ENCODE results near the gene SLC35E4.
"Not testable (repeated sequence)": the region's sequence is repeated elsewhere in the genome, so short reads cannot be mapped to it uniquely, and the experiment has no call there.

Gene SLC35E4

GRCh38 chr22:30635273-30636225 is at the start of gene SLC35E4:
SLC35E4 (plus strand) TSS chr22:30635781; CDS start chr22:30636451, 670 bp downstream.
- peak; percentile 97 for DNase-seq

GRCh38 chr22:30586414-30586813 is 49.2 kb upstream of the SLC35E4 start:
- no peak for DNase-seq

GRCh38 chr22:30591191-30591587 is 44.4 kb upstream of the SLC35E4 start:
- no peak for DNase-seq

GRCh38 chr22:30591588-30592359 is 43.8 kb upstream of the SLC35E4 start, which contains the start of gene PES1:
PES1 (minus strand) TSS chr22:30591910; CDS start chr22:30591833, 77 bp downstream.
- DNase-seq = peak; percentile 88

DNA sequence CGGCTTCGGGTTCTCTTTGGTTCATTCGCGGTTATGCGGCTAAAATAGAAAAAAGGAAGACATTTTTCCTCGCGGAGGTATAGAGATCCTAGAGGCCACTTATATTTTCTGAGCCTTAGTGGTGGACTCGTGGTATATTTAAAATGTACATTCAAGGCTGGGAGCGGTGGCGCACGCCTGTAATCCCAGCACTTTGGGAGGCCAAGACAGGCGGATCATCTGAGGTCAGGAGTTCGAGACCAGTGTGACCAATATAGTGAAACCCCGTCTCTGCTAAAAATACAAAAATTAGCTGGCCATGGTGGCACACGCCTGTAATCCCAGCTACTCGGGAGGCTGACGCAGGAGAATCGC is 43.2 kb upstream of the SLC35E4 start:
- not testable (repeated sequence) for DNase-seq

GRCh38 chr22:30596199-30596598 is 39.4 kb upstream of the SLC35E4 start:
- DNase-seq = no peak

- no peak for DNase-seq
Observed at GRCh38 chr22:30596886-30597285, 38.7 kb upstream of the SLC35E4 start.

DNA sequence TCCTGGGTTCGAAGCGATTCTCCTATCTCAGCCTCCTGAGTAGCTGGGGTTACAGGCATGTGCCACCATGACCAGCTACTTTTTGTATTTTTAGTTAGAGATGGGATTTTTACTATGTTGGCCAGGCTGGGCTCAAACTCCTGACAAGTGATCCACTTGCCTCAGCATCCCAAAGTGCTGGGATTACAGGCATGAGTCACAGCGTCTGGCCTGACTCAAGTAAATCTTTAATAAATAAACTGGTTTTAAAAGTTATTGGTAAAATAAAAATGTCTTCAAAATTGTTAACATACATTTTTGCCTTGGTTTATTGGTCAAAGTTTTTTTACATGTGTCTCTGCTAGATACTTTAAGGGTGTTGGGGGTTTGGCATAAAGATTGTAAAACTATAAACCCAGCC is 36.6 kb upstream of the SLC35E4 start:
- DNase-seq = no peak

DNA sequence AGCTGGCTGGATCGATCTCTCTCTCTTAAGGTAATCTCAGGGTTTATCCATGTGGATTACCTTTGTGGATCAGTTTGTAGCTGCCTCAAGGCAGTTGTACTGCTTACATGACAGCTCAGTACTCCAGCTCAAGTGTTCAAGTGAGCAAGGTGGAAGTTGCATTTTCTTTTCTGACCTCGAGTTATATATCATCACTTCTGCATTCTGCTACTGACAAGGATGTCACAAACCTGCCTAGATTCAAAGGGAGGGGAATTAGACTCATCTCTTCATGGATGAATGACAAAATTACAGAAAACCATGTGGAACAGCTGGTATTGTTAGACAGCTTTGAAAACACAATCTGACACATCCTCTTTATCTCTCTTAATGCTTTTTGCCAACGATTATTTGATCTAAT is 34.7 kb upstream of the SLC35E4 start:
- no peak for DNase-seq

- DNase-seq = no peak
Observed at GRCh38 chr22:30601464-30601863, 34.1 kb upstream of the SLC35E4 start.

GRCh38 chr22:30602049-30602448 is 33.5 kb upstream of the SLC35E4 start:
- no peak for DNase-seq

DNA sequence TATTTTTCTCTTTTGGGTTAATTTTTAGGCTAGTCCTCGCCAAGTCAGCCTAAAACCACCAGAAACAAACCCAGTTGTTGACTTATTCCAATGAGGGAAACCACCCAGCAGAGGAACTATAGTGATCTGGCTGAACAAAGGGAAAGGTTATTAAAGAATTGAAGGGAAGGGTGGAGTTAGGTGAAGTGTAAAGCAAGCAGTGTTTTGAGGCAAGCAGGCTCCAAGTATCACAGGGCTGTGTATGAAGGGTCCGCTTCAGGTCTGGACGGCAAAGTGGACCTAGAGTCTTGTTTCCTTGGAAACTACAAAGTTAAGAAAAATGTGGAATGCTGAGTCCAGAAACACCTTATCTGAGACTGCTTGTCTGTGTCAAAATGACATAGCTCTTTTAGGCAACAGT is 31.8 kb upstream of the SLC35E4 start:
- no peak for DNase-seq

- no peak for DNase-seq
Observed at GRCh38 chr22:30604723-30605122, 30.9 kb upstream of the SLC35E4 start.

GRCh38 chr22:30605449-30606110 is 30.0 kb upstream of the SLC35E4 start:
- peak; percentile 45 for DNase-seq

- DNase-seq = peak; percentile 28
Observed at GRCh38 chr22:30606455-30607299, 28.9 kb upstream of the SLC35E4 start, which contains the start of gene TCN2. TCN2 (plus strand) TSS chr22:30607174; CDS start chr22:30607332, 158 bp downstream.

DNA sequence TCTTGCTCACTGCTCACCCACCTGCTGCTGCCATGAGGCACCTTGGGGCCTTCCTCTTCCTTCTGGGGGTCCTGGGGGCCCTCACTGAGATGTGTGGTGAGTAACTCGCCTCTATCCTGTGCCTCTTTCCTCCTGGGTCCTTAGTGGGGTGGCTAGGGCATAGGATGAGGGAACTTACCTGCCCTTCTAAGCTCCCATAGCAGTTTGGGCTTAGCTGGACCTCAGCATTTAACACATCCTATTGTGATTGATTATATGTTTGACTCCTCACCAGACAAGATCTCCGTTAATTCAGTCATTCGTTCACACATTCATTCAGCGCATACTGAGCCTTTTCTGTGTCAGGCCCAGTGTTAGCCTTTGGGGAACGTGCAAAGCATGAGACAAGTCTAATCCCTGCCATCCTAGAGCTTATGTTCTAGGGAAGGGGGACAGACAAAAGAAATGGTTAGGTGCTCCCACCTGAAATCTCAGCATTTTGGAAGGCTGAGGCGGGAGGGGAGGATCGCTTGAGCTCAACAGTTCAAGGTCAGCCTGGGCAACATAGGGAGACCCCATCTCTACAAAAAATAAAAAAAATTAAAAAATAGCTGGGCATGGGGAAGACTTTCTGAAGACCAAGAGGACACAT is 28.2 kb upstream of the SLC35E4 start:
- DNase-seq = no peak

- DNase-seq = no peak
Observed at GRCh38 chr22:30607939-30608338, 27.6 kb upstream of the SLC35E4 start.

DNA sequence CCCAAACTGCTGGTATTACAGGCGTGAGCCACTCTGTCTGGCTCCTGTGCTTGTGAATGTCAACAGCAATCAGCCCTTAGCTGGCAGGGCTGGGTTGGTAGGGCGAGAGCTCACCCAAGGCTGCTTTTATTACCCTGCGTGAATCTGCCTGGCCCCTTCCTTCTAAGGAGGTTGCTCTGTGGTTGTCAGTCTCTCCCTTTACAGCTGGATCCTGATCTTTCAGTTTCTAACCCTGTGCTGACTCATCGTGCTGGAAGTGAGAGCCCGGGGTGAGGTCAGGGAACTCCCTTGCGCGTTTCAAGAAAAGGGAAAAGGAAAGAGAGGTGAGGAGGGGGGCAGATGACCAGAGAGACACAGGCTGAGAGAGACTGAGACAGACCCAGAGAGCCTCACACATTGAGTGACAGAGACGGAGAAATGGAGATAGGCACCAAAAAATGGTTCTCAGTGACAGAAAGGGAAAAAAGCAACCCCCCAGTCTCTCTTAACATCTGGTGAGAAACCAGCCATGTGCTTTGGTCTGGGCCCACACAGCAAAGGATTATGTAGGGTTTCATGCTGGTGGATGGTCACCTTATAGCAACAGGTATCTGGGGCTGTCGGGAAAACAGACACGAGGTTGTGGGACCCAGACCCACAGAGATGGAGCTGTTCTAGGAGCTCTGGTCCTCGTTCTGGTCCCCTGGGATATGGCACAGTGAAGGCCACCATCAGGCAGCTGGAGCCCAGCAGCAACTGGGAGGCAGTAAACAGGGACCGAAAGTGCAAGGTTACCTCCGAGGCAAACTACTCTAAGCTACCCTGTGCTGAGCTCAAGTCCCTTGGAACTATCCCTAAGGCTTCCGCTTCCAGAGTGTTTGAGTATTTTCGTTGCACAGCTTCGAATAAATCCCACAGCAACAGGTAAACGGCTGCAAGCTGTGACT is 26.1 kb upstream of the SLC35E4 start:
- DNase-seq = no peak

DNA sequence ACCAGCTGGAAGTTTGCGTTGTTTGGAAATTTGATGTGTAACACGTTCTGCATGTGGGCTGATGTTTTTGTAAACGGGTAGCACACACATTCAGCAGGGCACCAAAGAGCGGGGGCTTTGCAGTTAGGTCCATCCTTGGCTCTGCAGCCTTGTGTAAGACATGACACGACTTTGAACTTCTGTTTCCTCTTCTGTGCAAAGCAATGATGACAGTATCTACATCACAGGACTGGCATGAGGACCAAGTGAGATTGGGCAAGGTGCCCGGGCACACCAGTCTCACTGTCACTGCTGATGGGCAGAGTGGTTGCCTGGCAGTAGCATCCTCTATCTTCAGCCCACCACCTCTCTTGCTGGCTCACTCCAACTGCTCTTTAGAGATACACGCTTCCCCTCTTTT is 25.3 kb upstream of the SLC35E4 start:
- DNase-seq = no peak

- no peak for DNase-seq
Observed at GRCh38 chr22:30611197-30611596, 24.4 kb upstream of the SLC35E4 start.

DNA sequence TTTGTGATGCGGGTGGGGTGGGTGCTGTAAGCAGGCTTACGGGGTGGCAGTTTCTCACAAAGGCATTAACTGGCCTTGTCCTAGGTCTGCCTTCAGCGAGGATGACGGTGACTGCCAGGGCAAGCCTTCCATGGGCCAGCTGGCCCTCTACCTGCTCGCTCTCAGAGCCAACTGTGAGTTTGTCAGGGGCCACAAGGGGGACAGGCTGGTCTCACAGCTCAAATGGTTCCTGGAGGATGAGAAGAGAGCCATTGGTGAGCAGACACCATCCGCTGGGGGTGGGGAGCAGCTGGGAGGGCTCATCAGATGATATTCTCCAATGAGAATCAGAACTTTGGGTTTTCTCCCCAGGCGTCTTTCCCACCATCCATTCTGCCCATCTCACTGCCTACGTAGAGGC is 22.8 kb upstream of the SLC35E4 start:
- DNase-seq = no peak
